Superior temporal gyrus (tissue), 1 donor: ENCODE results near the gene KLHL21.
"Not testable (repeated sequence)": the region's sequence is repeated elsewhere in the genome, so short reads cannot be mapped to it uniquely, and the experiment has no call there.

Source experiments
- DNase-seq: peaks from one replicate; pipeline ENCODE4 v3.0.0-alpha.2; 2016; ENCODE audit errors: extremely low spot score

The KLHL21 gene

DNA sequence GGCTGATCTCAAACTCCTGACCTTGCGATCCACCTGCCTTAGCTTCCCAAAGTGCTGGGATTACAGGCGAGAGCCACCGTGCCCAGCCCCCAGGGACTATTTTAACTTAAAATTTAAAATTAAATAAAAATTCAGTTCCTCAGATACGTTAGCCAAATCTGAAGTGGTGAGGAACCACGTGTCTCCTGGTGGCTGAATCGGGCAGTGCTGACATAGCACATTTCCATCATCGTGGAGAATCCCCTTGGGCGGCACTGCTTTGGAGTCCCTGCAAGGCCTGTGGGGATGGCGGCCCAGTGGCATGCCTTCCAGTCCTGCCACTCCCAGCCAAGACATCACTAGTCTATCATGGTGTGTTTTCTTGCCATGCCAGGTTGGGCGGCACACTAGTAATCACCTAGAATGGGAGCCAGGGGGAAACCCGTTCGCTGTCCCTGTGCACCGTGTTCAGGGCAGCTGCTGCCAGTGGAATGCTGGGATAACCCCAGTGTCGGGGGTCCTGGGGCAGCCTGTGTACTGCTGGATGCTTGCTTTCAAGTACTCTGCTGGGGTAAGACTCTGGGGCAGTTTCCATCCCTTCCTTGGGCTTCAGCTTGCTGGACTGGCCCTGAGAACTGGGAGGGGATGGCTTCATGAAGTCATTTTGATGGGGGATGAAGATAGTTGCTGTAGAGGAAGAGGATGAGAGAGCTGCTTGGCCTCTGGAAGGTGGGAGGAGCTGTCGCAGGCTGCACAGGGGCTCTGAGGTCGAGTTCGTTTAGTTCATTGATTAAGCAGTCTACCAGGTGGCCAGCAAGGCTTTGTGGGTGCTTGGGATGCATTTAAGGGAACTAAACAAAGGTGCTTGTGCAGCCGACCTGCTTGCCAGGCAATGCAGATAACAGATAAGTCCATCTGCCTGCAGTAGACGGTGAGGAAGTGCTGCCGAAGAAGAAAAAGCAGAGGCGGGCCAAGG lies 18.3 kb downstream of the KLHL21 start:
- DNase-seq = no peak

- no peak for DNase-seq
Observed at GRCh38 chr1:6582370-6582769, 20.3 kb downstream of the KLHL21 start.

GRCh38 chr1:6581561-6582305 lies 20.9 kb downstream of the KLHL21 start:
- DNase-seq = no peak

DNA sequence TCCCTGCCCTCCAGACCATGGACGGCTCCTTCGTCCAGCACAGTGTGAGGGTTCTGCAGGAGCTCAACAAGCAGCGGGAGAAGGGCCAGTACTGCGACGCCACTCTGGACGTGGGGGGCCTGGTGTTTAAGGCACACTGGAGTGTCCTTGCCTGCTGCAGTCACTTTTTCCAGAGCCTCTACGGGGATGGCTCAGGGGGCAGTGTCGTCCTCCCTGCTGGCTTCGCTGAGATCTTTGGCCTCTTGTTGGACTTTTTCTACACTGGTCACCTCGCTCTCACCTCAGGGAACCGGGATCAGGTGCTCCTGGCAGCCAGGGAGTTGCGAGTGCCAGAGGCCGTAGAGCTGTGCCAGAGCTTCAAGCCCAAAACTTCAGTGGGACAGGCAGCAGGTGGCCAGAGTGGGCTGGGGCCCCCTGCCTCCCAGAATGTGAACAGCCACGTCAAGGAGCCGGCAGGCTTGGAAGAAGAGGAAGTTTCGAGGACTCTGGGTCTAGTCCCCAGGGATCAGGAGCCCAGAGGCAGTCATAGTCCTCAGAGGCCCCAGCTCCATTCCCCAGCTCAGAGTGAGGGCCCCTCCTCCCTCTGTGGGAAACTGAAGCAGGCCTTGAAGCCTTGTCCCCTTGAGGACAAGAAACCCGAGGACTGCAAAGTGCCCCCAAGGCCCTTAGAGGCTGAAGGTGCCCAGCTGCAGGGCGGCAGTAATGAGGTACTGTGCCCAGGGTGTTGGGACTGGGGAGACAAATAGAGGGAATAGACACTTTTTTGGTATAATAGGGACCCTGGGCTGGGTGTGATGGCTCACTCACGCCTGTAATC lies 21.9 kb downstream of the KLHL21 start:
- no peak for DNase-seq

GRCh38 chr1:6580119-6580592 lies 22.5 kb downstream of the KLHL21 start:
- DNase-seq = no peak

DNA sequence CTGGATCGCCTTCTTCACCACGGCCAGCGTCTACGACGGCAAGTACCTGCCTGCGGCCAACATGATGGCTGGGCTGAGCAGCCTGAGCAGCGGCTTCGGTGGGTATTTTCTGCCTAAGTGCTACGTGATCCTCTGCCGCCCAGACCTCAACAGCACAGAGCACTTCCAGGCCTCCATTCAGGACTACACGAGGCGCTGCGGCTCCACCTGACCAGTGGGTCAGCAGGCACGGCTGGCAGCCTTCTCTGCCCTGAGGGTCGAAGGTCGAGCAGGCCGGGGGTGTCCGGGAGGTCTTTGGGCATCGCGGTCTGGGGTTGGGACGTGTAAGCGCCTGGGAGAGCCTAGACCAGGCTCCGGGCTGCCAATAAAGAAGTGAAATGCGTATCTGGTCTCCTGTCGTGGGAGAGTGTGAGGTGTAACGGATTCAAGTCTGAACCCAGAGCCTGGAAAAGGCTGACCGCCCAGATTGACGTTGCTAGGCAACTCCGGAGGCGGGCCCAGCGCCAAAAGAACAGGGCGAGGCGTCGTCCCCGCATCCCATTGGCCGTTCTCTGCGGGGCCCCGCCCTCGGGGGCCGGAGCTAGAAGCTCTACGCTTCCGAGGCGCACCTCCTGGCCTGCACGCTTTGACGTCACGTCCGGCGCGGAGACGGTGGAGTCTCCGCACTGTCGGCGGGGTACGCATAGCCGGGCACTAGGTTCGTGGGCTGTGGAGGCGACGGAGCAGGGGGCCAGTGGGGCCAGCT lies 23.1 kb downstream of the KLHL21 start, which contains the start of gene ZBTB48:
TSS of gene ZBTB48 (plus strand) at position 621 of the 745 bp plus-strand sequence. CDS start 616 bp downstream, outside the sequence.
- peak; percentile 99 for DNase-seq

DNA sequence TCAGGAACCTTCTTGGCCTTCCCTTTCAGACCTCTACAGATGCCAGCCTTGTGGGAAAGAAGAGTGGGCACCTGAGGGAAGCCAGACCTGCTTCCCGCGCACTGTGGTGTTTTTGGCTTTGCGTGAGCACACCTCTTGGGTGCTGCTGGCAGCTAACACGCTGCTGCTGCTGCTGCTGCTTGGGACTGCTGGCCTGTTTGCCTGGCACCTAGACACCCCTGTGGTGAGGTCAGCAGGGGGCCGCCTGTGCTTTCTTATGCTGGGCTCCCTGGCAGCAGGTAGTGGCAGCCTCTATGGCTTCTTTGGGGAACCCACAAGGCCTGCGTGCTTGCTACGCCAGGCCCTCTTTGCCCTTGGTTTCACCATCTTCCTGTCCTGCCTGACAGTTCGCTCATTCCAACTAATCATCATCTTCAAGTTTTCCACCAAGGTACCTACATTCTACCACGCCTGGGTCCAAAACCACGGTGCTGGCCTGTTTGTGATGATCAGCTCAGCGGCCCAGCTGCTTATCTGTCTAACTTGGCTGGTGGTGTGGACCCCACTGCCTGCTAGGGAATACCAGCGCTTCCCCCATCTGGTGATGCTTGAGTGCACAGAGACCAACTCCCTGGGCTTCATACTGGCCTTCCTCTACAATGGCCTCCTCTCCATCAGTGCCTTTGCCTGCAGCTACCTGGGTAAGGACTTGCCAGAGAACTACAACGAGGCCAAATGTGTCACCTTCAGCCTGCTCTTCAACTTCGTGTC lies 23.9 kb downstream of the KLHL21 start:
- DNase-seq = no peak

DNA sequence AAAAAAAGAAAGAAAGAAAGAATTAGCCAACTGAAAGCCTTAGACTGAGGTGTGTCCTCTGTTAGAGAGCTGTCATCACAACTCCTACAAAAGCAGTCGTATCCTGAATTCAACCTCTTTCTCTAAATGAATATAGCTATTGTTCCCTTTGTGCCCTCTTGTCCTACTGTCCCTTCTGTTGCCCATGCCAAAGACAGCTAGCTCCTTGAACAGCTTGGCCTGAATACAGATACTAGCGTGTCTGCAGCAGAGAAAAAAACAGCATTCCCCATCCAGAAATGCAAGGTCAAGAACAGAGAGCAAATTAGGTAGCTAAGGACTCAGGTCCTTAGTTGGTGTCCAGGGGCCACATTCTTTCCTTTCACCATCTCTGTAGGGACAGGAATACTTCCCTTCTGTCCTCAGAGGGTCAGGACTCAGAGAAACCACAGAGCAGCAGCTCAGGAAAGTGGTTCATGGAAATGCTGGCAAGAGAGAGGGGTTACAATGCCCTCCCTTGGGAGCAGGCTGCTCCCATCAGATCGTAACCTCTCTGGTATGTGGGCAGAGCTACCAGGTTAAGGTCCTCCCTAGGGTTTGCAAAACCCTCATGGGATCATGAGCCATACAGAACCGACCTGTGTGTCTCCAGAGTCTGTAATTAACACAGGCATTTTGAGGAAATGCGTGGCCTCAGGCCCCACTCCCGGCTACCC lies 24.7 kb downstream of the KLHL21 start:
- DNase-seq = peak; percentile 51

- no peak for DNase-seq
Observed at GRCh38 chr1:6574818-6575217, 27.9 kb downstream of the KLHL21 start.

DNA sequence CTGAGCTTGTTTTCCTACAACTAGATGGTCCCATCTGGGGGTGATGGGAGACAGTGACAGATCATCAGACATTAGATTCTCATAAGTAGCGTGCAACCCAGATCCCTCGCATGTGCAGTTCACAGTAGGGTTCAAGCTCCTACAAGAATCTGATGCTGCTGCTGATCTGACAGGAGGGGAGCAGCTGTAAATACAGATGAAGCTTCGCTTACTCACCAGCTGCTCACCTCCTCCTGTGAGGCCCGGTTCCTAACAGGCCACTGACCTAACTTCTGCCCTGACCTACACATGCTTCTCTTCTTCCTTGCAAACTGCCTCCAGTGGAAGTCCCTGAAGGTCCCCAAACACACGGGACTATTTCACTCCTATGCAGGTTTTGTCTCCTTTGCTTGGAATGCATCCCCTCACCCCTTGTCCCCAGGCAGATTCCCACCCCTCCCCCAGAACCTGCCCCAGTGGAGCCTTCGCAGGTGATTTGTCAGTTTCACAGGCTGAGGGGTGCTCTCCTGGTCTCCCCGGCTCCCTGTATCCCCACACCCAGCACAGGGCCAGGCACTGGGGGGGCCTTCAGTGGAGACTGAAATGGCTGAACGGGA lies 28.5 kb downstream of the KLHL21 start:
- DNase-seq = no peak

GRCh38 chr1:6572653-6573383 lies 29.9 kb downstream of the KLHL21 start:
- DNase-seq = no peak

- no peak for DNase-seq
Observed at GRCh38 chr1:6570987-6571386, 31.7 kb downstream of the KLHL21 start.

- no peak for DNase-seq
Observed at GRCh38 chr1:6570100-6570499, 32.6 kb downstream of the KLHL21 start.

DNA sequence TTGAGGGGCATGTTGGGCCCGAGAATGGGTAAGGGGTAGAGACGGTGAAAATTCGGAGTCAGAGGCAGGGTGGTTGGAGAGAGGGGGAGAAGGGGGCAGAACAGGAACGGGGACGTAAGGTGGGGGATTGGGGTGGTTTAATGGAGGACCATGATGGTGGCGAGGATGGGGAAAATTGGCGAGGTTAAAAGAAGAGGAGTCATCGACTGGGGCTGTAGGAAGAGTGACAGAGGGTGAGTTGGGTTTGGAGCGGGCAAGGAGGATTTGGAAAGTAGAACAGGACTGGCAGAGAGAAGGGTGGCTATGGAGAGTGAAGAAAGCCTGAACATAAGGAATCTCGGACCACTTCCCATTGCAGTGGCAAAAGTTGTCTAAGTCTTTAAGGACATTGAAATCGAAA lies 33.6 kb downstream of the KLHL21 start:
- no peak for DNase-seq

- DNase-seq = no peak
Observed at GRCh38 chr1:6560267-6560666, 42.4 kb downstream of the KLHL21 start.

DNA sequence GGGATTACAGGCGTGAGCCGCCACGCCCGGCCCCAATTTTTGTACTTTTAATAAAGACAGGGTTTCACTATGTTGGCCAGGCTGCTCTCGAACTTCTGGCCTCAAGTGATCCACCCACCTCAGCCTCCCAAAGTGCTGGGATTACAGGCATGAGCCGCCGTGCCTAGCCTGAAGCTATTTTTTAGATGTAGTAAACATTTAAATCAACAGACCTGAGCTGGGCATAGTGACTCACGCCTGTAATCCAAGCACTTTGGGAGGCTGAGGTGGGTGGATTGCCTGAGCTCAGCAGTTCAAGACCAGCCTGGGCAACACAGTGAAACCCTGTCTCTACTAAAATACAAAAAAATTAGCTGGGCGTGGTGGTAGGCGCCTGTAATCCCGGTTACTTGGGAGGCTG lies 43.5 kb downstream of the KLHL21 start:
- not testable (repeated sequence) for DNase-seq

GRCh38 chr1:6557597-6557996 lies 45.1 kb downstream of the KLHL21 start:
- no peak for DNase-seq
